Keratinocyte (primary cell): Measurements from ENCODE around the gene SHROOM3.

Experiments
- CTCF ChIP-seq, 3 experiments: IDR thresholded peaks in 1 of 3; conservative IDR thresholded peaks in 1 of 3; optimal IDR thresholded peaks in 1 of 3; 2 replicates in 2 of 3; 3 replicates in 1 of 3; pipeline versions ENCODE3 to v1.5.1; 2011; ENCODE audit warnings: low read length in 3 of 3, mild to moderate bottlenecking in 3 of 3, moderate library complexity in 2 of 3, control low read depth in 1 of 3, inconsistent platforms in 1 of 3; ENCODE audit not compliant: insufficient read depth in 2 of 3; ENCODE audit errors: extremely low read depth in 1 of 3
- EZH2 ChIP-seq: IDR thresholded peaks from one replicate; pipeline ENCODE4 v1.6.1; 2012; ENCODE audit warnings: inconsistent platforms, mild to moderate bottlenecking, low read length, moderate library complexity

GRCh38 chr4:76628251-76628650 is 193.2 kb downstream of the SHROOM3 start:
- TF ChIP-seq EZH2 (no peak), CTCF (optimal IDR thresholded peaks at IDR 0.05 in 1 of 3, IDR thresholded peaks at IDR 0.05 in 1 of 3, conservative IDR thresholded peaks at IDR 0.05 in 1 of 3; ENCODE audit: extremely low read depth in 1 of 3, insufficient read depth in 2 of 3, low read length in 3 of 3) (no peak)
